Measurements from ENCODE around the gene TSPEAR.

DNA sequence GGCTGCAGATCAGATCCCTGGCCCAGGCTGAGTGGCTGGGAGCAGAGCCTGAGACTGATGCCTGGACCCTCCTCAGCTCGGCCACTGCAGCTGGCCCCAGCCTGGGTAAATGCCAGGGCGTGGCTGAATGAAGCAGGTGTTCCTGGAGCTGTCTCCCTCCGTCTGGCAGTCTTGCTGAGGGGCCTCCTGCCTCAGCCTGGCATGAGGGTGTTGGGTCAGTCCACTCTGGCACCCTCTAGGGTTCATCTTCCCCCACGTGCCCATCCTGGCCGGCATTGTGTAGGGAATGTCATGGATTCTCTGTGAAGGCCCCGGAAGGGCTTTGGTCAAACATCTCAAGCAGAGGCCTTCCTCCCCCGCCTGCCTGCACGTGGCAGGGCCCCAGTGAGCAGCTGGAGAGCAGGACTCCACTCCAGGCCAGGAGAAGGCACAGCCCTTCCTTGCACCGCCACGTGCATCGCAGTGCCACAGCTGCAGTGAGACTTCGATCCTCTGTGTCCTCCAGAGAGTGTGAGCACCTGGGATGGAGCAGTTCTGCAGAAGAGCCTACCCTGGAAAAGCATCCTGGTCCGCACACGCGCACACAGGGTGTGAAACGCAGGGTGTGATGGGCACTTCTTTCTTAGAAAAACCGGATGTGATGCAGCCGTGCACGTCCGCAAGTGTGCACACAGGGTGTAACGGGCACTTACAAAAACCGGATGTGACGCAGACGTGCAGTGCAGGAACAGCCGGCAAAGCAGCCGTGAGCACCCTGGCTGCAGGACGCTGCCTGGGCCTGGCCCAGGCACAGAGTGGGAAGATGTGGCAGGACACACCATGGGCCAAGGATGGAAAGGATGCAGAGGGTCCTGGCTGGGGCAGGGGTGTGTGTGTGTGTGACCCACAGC is 142.5 kb downstream of the TSPEAR start:
- TF ChIP-seq, protein P1, sequence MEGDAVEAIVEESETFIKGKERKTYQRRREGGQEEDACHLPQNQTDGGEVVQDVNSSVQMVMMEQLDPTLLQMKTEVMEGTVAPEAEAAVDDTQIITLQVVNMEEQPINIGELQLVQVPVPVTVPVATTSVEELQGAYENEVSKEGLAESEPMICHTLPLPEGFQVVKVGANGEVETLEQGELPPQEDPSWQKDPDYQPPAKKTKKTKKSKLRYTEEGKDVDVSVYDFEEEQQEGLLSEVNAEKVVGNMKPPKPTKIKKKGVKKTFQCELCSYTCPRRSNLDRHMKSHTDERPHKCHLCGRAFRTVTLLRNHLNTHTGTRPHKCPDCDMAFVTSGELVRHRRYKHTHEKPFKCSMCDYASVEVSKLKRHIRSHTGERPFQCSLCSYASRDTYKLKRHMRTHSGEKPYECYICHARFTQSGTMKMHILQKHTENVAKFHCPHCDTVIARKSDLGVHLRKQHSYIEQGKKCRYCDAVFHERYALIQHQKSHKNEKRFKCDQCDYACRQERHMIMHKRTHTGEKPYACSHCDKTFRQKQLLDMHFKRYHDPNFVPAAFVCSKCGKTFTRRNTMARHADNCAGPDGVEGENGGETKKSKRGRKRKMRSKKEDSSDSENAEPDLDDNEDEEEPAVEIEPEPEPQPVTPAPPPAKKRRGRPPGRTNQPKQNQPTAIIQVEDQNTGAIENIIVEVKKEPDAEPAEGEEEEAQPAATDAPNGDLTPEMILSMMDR (IDR thresholded peaks at IDR 0.05), result no peak
- no peak for TF ChIP-seq ZFX (IDR thresholded peaks at IDR 0.05; ENCODE audit: borderline replicate concordance)

Data from 22Rv1 (cell line).